SK-N-SH (cell line): ENCODE measurements around the gene CCDC150. TPM values are rescaled to one million over a fixed set of nuclear protein-coding genes. Genes with fewer than 3 reads are reported as not detected.

Experiments
- CTCF ChIA-PET: fragments of 300-600, 350-600 bp; formaldehyde crosslinking; extraction: SDS; loops from one replicate; lab custom pipeline; 2021; lab: Yijun Ruan, JAX
- POLR2A ChIA-PET: fragments of 350-600 bp; sonication (Branson Sonifier 250); formaldehyde crosslinking; extraction: SDS; loops from one replicate; lab custom pipeline; 2020; ENCODE audit warnings: antibody characterized with exemption, inconsistent platforms; lab: Yijun Ruan, JAX
- DNase-seq: peaks from one replicate; pipeline ENCODE4 v3.0.0; 2012
- H2AFZ ChIP-seq: fragments of 200-600 bp; sonication (generic); 2 replicates; pipeline ENCODE4 v1.8.1; 2016; ENCODE audit warnings: antibody characterized with exemption, mild to moderate bottlenecking, low read depth
- H3F3A ChIP-seq: fragments of 200-600 bp; sonication (generic); replicated peaks from 2 replicates; pipeline ENCODE3; 2016; ENCODE audit warnings: antibody characterized with exemption, mild to moderate bottlenecking; ENCODE audit not compliant: insufficient read depth
- H3K27ac ChIP-seq, 2 experiments: fragments of 200-500 bp in 1 of 2; fragments of 200-600 bp in 1 of 2; sonication (Bioruptor generic) in 1 of 2; sonication (generic), shearing (Covaris generic) in 1 of 2; 2 replicates each; pipeline versions ENCODE4 v1.5.1 to v1.6.1; 2014 to 2016; ENCODE audit warnings: low read depth in 2 of 2, inconsistent platforms in 1 of 2, low read length in 1 of 2, mild to moderate bottlenecking in 1 of 2, mixed read lengths in 1 of 2
- H3K27me3 ChIP-seq: fragments of 200-600 bp; sonication (generic), shearing (Covaris generic); 2 replicates; pipeline ENCODE4 v1.6.1; 2016; ENCODE audit warnings: mixed run types; ENCODE audit not compliant: insufficient read depth
- H3K36me3 ChIP-seq, 2 experiments: fragments of 200-500 bp in 1 of 2; fragments of 200-600 bp in 1 of 2; sonication (Bioruptor generic) in 1 of 2; sonication (generic) in 1 of 2; replicated peaks in 1 of 2; 2 replicates each; pipeline versions ENCODE3 to v1.5.1; 2014 to 2016; ENCODE audit warnings: low read length in 1 of 2, mild to moderate bottlenecking in 1 of 2; ENCODE audit not compliant: insufficient read depth in 2 of 2, control insufficient read depth in 1 of 2
- H3K4me1 ChIP-seq, 2 experiments: fragments of 200-500 bp in 1 of 2; fragments of 200-600 bp in 1 of 2; sonication (Bioruptor generic) in 1 of 2; sonication (generic), shearing (Covaris generic) in 1 of 2; 2 replicates each; pipeline versions ENCODE4 v1.5.1 to v1.6.1; 2014 to 2016; ENCODE audit warnings: low read depth in 1 of 2, low read length in 1 of 2, mixed run types in 1 of 2; ENCODE audit not compliant: insufficient read depth in 2 of 2, control insufficient read depth in 1 of 2
- H3K4me2 ChIP-seq: fragments of 200-600 bp; sonication (generic), shearing (Covaris generic); 2 replicates; pipeline ENCODE4 v1.6.1; 2017; ENCODE audit warnings: mixed run types
- H3K4me3 ChIP-seq, 2 experiments: fragments of 200-500 bp in 1 of 2; fragments of 200-600 bp in 1 of 2; sonication (Bioruptor generic) in 1 of 2; sonication (generic), shearing (Covaris generic) in 1 of 2; 2 replicates each; pipeline versions ENCODE4 v1.5.1 to v1.8.1; 2014 to 2016; ENCODE audit warnings: low read depth in 2 of 2, inconsistent platforms in 1 of 2, low read length in 1 of 2, mild to moderate bottlenecking in 1 of 2, mixed read lengths in 1 of 2, moderate library complexity in 1 of 2
- H3K79me2 ChIP-seq: fragments of 200-600 bp; sonication (generic); 2 replicates; pipeline ENCODE4 v1.8.1; 2017; ENCODE audit warnings: mild to moderate bottlenecking; ENCODE audit not compliant: insufficient read depth
- H3K9ac ChIP-seq: fragments of 200-600 bp; sonication (generic); 2 replicates; pipeline ENCODE4 v1.6.1; 2017; ENCODE audit warnings: mixed run types
- H3K9me2 ChIP-seq: fragments of 200-600 bp; sonication (generic); 2 replicates; pipeline ENCODE4 v1.6.1; 2017; ENCODE audit warnings: mixed run types
- H3K9me3 ChIP-seq: fragments of 200-600 bp; sonication (generic); 2 replicates; pipeline ENCODE4 v1.6.1; 2017; ENCODE audit warnings: mixed run types, mild to moderate bottlenecking, moderate library complexity
- H4K20me1 ChIP-seq: fragments of 200-600 bp; sonication (generic); 2 replicates; pipeline ENCODE4 v1.6.1; 2017; ENCODE audit warnings: mild to moderate bottlenecking, mixed run types; ENCODE audit not compliant: insufficient read depth
- CHD2 ChIP-seq: fragments of 150-350 bp; IDR thresholded peaks from 2 replicates; pipeline ENCODE4 v1.6.1; 2018; ENCODE audit warnings: low read length; ENCODE audit not compliant: partially characterized antibody
- CTCF ChIP-seq: fragments of 200-600 bp; sonication (generic); IDR thresholded peaks from 2 replicates; pipeline ENCODE4 v1.6.1; 2017; ENCODE audit warnings: antibody characterized with exemption, mild to moderate bottlenecking, moderate library complexity
- ELF1 ChIP-seq: IDR thresholded peaks from 2 replicates; pipeline ENCODE4 v1.4.0; 2012
- FOSL2 ChIP-seq: IDR thresholded peaks from 2 replicates; pipeline ENCODE4 v1.4.0; 2012; ENCODE audit warnings: low read depth, mild to moderate bottlenecking, moderate library complexity, borderline replicate concordance
- FOXJ3 ChIP-seq: sonication (generic); formaldehyde crosslinking; IDR thresholded peaks from 2 replicates; pipeline ENCODE4 v1.5.1; 2020; ENCODE audit warnings: mild to moderate bottlenecking, missing genetic modification reagents
- GABPA ChIP-seq: IDR thresholded peaks from 2 replicates; pipeline ENCODE4 v1.4.0; 2012; ENCODE audit warnings: low read depth, mild to moderate bottlenecking
- GATA2 ChIP-seq: sonication (generic); formaldehyde crosslinking; IDR thresholded peaks from 2 replicates; pipeline ENCODE4 v1.5.0; 2020; ENCODE audit warnings: mild to moderate bottlenecking, missing genetic modification reagents
- JUND ChIP-seq: IDR thresholded peaks from 2 replicates; pipeline ENCODE4 v1.4.0; 2012
- MEF2A ChIP-seq: IDR thresholded peaks from 2 replicates; pipeline ENCODE4 v1.4.0; 2012; ENCODE audit warnings: low read depth, borderline replicate concordance
- MXI1 ChIP-seq: IDR thresholded peaks from 2 replicates; pipeline ENCODE4 v1.6.1; 2012; ENCODE audit warnings: mild to moderate bottlenecking, low read depth, low read length, improper control_type of control experiment
- NFIC ChIP-seq: IDR thresholded peaks from 2 replicates; pipeline ENCODE4 v1.4.0; 2012; ENCODE audit warnings: borderline replicate concordance
- NRF1 ChIP-seq: IDR thresholded peaks from 2 replicates; pipeline ENCODE4 v1.6.1; 2012; ENCODE audit warnings: low read depth, mild to moderate bottlenecking, low read length
- PBX3 ChIP-seq: IDR thresholded peaks from 2 replicates; pipeline ENCODE4; 2012
- POLR2AphosphoS5 ChIP-seq: IDR thresholded peaks from 2 replicates; pipeline ENCODE4 v1.6.1; 2012; ENCODE audit warnings: low read depth, low read length
- RAD21 ChIP-seq: IDR thresholded peaks from 2 replicates; pipeline ENCODE4 v1.6.1; 2012; ENCODE audit warnings: mild to moderate bottlenecking, low read length
- RFX5 ChIP-seq: IDR thresholded peaks from 2 replicates; pipeline ENCODE4 v1.6.1; 2012; ENCODE audit warnings: mild to moderate bottlenecking, improper control_type of control experiment, low read length
- RXRA ChIP-seq: IDR thresholded peaks from 2 replicates; pipeline ENCODE4 v1.4.0; 2012; ENCODE audit warnings: low read depth, mild to moderate bottlenecking, borderline replicate concordance
- SIN3A ChIP-seq: IDR thresholded peaks from 2 replicates; pipeline ENCODE4 v1.6.1; 2012; ENCODE audit warnings: low read depth, mild to moderate bottlenecking, low read length, moderate library complexity, borderline replicate concordance
- SMC3 ChIP-seq: IDR thresholded peaks from 2 replicates; pipeline ENCODE4 v1.6.1; 2012; ENCODE audit warnings: low read depth, low read length, improper control_type of control experiment
- TAF1 ChIP-seq: IDR thresholded peaks from 2 replicates; pipeline ENCODE4 v1.6.1; 2012; ENCODE audit warnings: low read depth, mild to moderate bottlenecking, low read length, moderate library complexity, borderline replicate concordance
- TEAD4 ChIP-seq: IDR thresholded peaks from 2 replicates; pipeline ENCODE4 v1.4.0; 2012; ENCODE audit warnings: mild to moderate bottlenecking, borderline replicate concordance; ENCODE audit not compliant: insufficient read depth
- USF2 ChIP-seq: fragments of 150-350 bp; IDR thresholded peaks from 2 replicates; pipeline ENCODE4 v1.6.1; 2017; ENCODE audit warnings: antibody characterized with exemption, low read length, low read depth, borderline replicate concordance
- YY1 ChIP-seq: IDR thresholded peaks from 2 replicates; pipeline ENCODE4 v1.4.0; 2012; ENCODE audit warnings: low read depth, mild to moderate bottlenecking
- WGBS: methylation state at CpG from one replicate; pipeline ENCODE4 v1.1.6; 2017; ENCODE audit warnings: low lambda C conversion rate; 5-methylcytosine and 5-hydroxymethylcytosine counted together
- polyA plus RNA-seq, 3 experiments: library from polyadenylated mRNA; depleted of rRNA; stranded (reverse); fragments of >200 nt; gene quantifications; 2 replicates each; pipeline ENCODE4 v1.2.3, GENCODE V29; 2012
- TF ChIP-seq, protein P1 (sequence below): IDR thresholded peaks from 2 replicates; pipeline ENCODE4 v1.4.0; 2012; ENCODE audit warnings: low read depth
- TF ChIP-seq, protein P2 (sequence below): fragments of 150-350 bp; IDR thresholded peaks from 2 replicates; pipeline ENCODE4 v1.6.1; 2016; ENCODE audit warnings: mild to moderate bottlenecking, low read depth, low read length
- TF ChIP-seq, protein P3 (sequence below): IDR thresholded peaks from 2 replicates; pipeline ENCODE4 v1.4.0; 2012; ENCODE audit warnings: low read depth, borderline replicate concordance

CCDC150 gene
- 4.6 and 5.8 TPM in 2 replicates for polyA plus RNA-seq (2012; rRNA removed)
- polyA plus RNA-seq (2012; cell fraction: cytosol; rRNA removed): 1.8 and 2.2 TPM in 2 replicates
- 14.8 and 23.2 TPM in 2 replicates for polyA plus RNA-seq (2012; cell fraction: nucleus; rRNA removed)

GRCh38 chr2:196639180-196640030 lies at the start of gene CCDC150:
TSS of gene CCDC150 (plus strand) at chr2:196639715. CDS start at chr2:196639767, 52 bp downstream.
- peak within 1 kb of the TSS; percentile 28 to 59; a peak in 3 of 4 replicates for H3K27ac ChIP-seq
- H3K4me2 ChIP-seq: peak within 1 kb of the TSS; percentile 82
- TF ChIP-seq FOXJ3 (CRISPR knock-in tag): no peak
- peak; percentile 62; the same call in 1 of the 2 replicates for TF ChIP-seq POLR2AphosphoS5
- peak; percentile 23; the same call in 1 of the 2 replicates for TF ChIP-seq SMC3
- 0 out of 2 replicates have a peak, but pooled peaks have one; percentile 17 for TF ChIP-seq GATA2 (CRISPR knock-in tag)
- peak; percentile 99 for TF ChIP-seq SIN3A
- TF ChIP-seq YY1: peak; percentile 90
- no peak for TF ChIP-seq JUND
- no peak for TF ChIP-seq FOSL2
- TF ChIP-seq MXI1: peak; percentile 96
- peak; percentile 41 for TF ChIP-seq CTCF
- TF ChIP-seq RXRA: no peak
- TF ChIP-seq PBX3: no peak
- peak; percentile 74 for TF ChIP-seq CHD2
- TF ChIP-seq NRF1: peak; percentile 95
- peak; percentile 78 for TF ChIP-seq GABPA
- no peak for TF ChIP-seq MEF2A
- TF ChIP-seq ELF1: no peak
- 0 out of 2 replicates have a peak, but pooled peaks have one; percentile 28 for TF ChIP-seq USF2
- TF ChIP-seq TEAD4: no peak
- TF ChIP-seq, protein P1, sequence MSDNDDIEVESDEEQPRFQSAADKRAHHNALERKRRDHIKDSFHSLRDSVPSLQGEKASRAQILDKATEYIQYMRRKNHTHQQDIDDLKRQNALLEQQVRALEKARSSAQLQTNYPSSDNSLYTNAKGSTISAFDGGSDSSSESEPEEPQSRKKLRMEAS: peak; percentile 61; the same call in 1 of the 2 replicates
- TF ChIP-seq, protein P2, sequence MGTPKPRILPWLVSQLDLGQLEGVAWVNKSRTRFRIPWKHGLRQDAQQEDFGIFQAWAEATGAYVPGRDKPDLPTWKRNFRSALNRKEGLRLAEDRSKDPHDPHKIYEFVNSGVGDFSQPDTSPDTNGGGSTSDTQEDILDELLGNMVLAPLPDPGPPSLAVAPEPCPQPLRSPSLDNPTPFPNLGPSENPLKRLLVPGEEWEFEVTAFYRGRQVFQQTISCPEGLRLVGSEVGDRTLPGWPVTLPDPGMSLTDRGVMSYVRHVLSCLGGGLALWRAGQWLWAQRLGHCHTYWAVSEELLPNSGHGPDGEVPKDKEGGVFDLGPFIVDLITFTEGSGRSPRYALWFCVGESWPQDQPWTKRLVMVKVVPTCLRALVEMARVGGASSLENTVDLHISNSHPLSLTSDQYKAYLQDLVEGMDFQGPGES: no peak
- peak; percentile 61; the same call in 1 of the 2 replicates for TF ChIP-seq TAF1
- peak; percentile 39 for TF ChIP-seq RAD21
- TF ChIP-seq, protein P3, sequence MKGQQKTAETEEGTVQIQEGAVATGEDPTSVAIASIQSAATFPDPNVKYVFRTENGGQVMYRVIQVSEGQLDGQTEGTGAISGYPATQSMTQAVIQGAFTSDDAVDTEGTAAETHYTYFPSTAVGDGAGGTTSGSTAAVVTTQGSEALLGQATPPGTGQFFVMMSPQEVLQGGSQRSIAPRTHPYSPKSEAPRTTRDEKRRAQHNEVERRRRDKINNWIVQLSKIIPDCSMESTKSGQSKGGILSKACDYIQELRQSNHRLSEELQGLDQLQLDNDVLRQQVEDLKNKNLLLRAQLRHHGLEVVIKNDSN: no peak
- TF ChIP-seq NFIC: peak; percentile 9; the same call in 1 of the 2 replicates
- no peak for TF ChIP-seq RFX5
- DNase-seq: peak; percentile 96
- no peaks in the 10 kb centered on the region for H3K27me3 ChIP-seq
- no peaks in the 10 kb centered on the region for H3K36me3 ChIP-seq
- POLR2A ChIA-PET: interaction anchor here (0.5 to 1.3 kb wide), 2 partner anchors 85 to 758 kb away, joined by 3 read pairs; no protein-coding TSS in a partner anchor
- peak within 1 kb of the TSS; percentile 92 for H2AFZ ChIP-seq
- H3K9me2 ChIP-seq: no peaks in the 10 kb centered on the region
- H3K4me3 ChIP-seq: peak within 1 kb of the TSS; percentile 87 to 92
- H3K4me1 ChIP-seq: no peaks in the 10 kb centered on the region; a peak in 1 of 4 replicates
- H3K9ac ChIP-seq: peak within 1 kb of the TSS; percentile 74
- H3K79me2 ChIP-seq: peaks cover 40% of the 10 kb centered on the region
- H4K20me1 ChIP-seq: no peaks in the 10 kb centered on the region
- H3K9me3 ChIP-seq: no peaks in the 10 kb centered on the region
- CTCF ChIA-PET: interaction anchor here (1.1 to 1.6 kb wide), 5 partner anchors 28 to 342 kb away, joined by 3 to 5 read pairs (median 3); partner anchors contain the start of gene GTF3C3
- WGBS: 12% methylated on average over 22 of the region's 53 CpGs
- peaks cover 8% of the 10 kb centered on the region for H3F3A ChIP-seq
